PC-9 (cell line): ENCODE results near the gene DUSP19. TPM values are rescaled to one million over a fixed set of nuclear protein-coding genes. Genes with fewer than 3 reads are reported as not detected.

Source experiments
- BruUV-seq: library from RNA; stranded (reverse); fragments of 400-500 nt; replicated peaks from 2 replicates; lab custom pipeline; 2021; lab: Mats Ljungman, UMichigan
- CTCF ChIA-PET: fragments of 300-600 bp; sonication (Branson Sonifier 250); formaldehyde crosslinking; loops from one replicate; lab custom pipeline; 2022; ENCODE audit warnings: antibody characterized with exemption; lab: Charles Lee
- POLR2A ChIA-PET: fragments of 300-600 bp; sonication (Branson Sonifier 250); formaldehyde crosslinking; loops from one replicate; lab custom pipeline; 2022; ENCODE audit warnings: antibody characterized with exemption; ENCODE audit not compliant: unreplicated experiment; lab: Charles Lee
- DNase-seq, 2 experiments: peaks; one replicate each; pipeline versions ENCODE4 v3.0.0 to v3.0.0-alpha.2; 2015 to 2022; ENCODE audit warnings: mixed read lengths in 1 of 2
- H2AFZ ChIP-seq: fragments of 200-600 bp; sonication (generic); 2 replicates; pipeline ENCODE4 v1.8.1; 2017; ENCODE audit warnings: antibody characterized with exemption
- H3F3A ChIP-seq: fragments of 200-600 bp; sonication (generic); 2 replicates; pipeline ENCODE4 v1.8.1; 2017; ENCODE audit warnings: antibody characterized with exemption, mild to moderate bottlenecking, low read depth; ENCODE audit not compliant: insufficient read depth
- H3K27ac ChIP-seq: fragments of 200-600 bp; sonication (generic); 2 replicates; pipeline ENCODE4 v1.6.1; 2016; ENCODE audit warnings: mixed run types
- H3K27me3 ChIP-seq: fragments of 200-600 bp; sonication (generic); 2 replicates; pipeline ENCODE4 v1.6.1; 2016; ENCODE audit warnings: low read depth, mixed run types; ENCODE audit not compliant: insufficient read depth
- H3K36me3 ChIP-seq: fragments of 200-600 bp; sonication (generic); 2 replicates; pipeline ENCODE4 v1.6.1; 2016; ENCODE audit warnings: low read depth, mixed run types
- H3K4me1 ChIP-seq: fragments of 200-600 bp; sonication (generic); replicated peaks from 2 replicates; pipeline ENCODE4 v1.6.1; 2016; ENCODE audit warnings: mixed run types; ENCODE audit not compliant: insufficient read depth
- H3K4me2 ChIP-seq: fragments of 200-600 bp; sonication (generic); 2 replicates; pipeline ENCODE4 v1.6.1; 2017; ENCODE audit warnings: mixed run types
- H3K4me3 ChIP-seq: fragments of 200-600 bp; sonication (generic); 2 replicates; pipeline ENCODE4 v1.6.1; 2016; ENCODE audit warnings: mixed run types
- H3K79me2 ChIP-seq: fragments of 200-600 bp; sonication (generic); 2 replicates; pipeline ENCODE4 v1.6.1; 2017; ENCODE audit warnings: low read depth, mixed run types
- H3K9me2 ChIP-seq: fragments of 200-600 bp; sonication (generic); 2 replicates; pipeline ENCODE4 v1.8.1; 2017; ENCODE audit warnings: mild to moderate bottlenecking; ENCODE audit not compliant: insufficient read depth
- H3K9me3 ChIP-seq: fragments of 200-600 bp; sonication (generic); 2 replicates; pipeline ENCODE4 v1.8.1; 2016; ENCODE audit warnings: low read depth; ENCODE audit not compliant: insufficient read depth
- H4K20me1 ChIP-seq: fragments of 200-600 bp; sonication (generic); 2 replicates; pipeline ENCODE4 v1.8.1; 2017; ENCODE audit not compliant: insufficient read depth
- EZH2 ChIP-seq: fragments of 200-600 bp; sonication (generic); IDR thresholded peaks from 2 replicates; pipeline ENCODE4 v1.8.0; 2017; ENCODE audit warnings: antibody characterized with exemption, low read depth
- intact Hi-C: fragments of 100-400 bp; cut with micrococcal nuclease; formaldehyde crosslinking; loops from one replicate; pipeline ENCODE4 v1.10.0; 2022; ENCODE audit not compliant: unreplicated experiment
- total RNA-seq: library from RNA; stranded (reverse); gene quantifications from 2 replicates; pipeline ENCODE4 v1.2.3, GENCODE V29; 2021
- TF ChIP-seq, protein P1 (sequence below): fragments of 200-600 bp; sonication (generic); conservative IDR thresholded peaks from 2 replicates; pipeline ENCODE4 v1.6.1; 2017; ENCODE audit warnings: mixed run types, antibody characterized with exemption, mild to moderate bottlenecking, moderate library complexity

Gene DUSP19
- total RNA-seq, 1 experiment from 2014 or later: 8.6 TPM

DNA sequence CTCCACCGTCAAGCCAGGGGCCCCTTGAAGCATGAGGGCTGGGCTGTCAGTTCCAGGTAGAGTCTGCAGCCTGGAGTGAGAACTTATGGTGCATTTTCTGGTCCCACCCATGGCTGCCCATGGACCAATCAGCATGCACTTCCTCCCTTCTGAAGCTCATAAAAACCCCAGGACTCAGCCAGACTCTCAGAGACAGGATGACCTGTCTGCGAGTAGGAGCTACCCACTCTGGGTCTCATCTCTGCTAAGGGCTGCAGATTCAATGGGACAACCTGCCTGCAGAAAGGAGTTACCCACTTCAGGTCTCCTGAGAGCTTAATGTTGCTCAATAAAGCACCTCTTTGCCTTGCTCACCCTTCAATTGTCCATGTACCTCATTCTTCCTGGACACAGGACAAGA lies 9.4 kb upstream of the DUSP19 start:
- Histone ChIP-seq H3K4me2 (no peak overlapping the region), H3K36me3 (no peaks in the 10 kb centered on the region), H3F3A (no peaks in the 10 kb centered on the region), H3K9me2 (no peaks in the 10 kb centered on the region), H2AFZ (no peak overlapping the region), H3K4me1 (no peaks in the 10 kb centered on the region), H3K27me3 (no peaks in the 10 kb centered on the region), H3K4me3 (no peak overlapping the region), H3K27ac (no peak overlapping the region), H3K9me3 (no peaks in the 10 kb centered on the region), H3K79me2 (no peaks in the 10 kb centered on the region), H4K20me1 (no peaks in the 10 kb centered on the region)
- POLR2A ChIA-PET: no interaction called here
- TF ChIP-seq, protein P1, sequence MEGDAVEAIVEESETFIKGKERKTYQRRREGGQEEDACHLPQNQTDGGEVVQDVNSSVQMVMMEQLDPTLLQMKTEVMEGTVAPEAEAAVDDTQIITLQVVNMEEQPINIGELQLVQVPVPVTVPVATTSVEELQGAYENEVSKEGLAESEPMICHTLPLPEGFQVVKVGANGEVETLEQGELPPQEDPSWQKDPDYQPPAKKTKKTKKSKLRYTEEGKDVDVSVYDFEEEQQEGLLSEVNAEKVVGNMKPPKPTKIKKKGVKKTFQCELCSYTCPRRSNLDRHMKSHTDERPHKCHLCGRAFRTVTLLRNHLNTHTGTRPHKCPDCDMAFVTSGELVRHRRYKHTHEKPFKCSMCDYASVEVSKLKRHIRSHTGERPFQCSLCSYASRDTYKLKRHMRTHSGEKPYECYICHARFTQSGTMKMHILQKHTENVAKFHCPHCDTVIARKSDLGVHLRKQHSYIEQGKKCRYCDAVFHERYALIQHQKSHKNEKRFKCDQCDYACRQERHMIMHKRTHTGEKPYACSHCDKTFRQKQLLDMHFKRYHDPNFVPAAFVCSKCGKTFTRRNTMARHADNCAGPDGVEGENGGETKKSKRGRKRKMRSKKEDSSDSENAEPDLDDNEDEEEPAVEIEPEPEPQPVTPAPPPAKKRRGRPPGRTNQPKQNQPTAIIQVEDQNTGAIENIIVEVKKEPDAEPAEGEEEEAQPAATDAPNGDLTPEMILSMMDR: no peak
- no peak for TF ChIP-seq EZH2
- intact Hi-C loops: no loop called here
- BruUV-seq: no TSS peak
- CTCF ChIA-PET: no interaction called here
- no peak for DNase-seq

DNA sequence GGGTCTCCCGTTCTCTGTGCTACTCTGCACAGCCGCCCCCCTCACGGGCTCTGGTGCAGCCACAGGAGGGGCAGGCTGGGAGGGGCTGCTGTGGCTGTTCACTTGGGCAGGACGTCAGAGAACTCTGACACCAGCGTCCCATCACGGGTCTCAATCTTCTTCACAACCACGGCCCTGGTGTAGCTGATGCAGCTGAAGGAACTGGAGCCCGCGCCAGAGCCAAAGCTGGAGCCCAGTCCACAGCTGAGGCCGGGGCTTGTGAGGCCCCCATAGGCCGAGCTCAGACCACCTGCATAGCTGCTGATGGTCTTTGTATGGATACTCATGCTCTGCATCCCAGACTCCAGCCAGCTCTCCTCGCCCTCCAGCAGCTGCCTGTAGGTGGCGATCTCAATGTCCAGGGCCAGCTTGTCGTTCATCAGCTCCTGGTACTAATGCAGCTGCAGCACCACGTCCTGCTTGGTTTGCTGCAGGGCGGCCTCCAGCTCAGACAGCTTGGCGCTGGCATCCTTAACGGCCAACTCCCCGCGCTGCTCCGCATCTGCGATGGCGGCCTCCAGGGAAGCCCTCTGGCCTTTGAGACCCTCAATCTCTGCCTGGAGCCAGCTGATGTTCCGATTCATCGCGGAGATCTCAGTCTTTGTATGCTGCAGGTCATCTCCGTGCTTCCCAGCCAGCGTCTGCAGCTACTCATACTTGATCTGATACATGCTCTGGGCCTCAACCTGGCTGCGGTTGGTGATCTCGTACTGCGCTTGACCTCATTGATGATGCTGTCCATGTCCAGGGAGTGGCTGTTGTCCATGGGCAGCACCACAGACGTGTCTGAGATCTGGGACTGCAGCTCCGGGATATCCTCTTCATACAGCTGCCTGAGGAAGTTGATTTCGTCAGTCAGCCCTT lies 7.4 kb upstream of the DUSP19 start:
- DNase-seq: peak in 1 of 2 experiments; percentile 27
- H3F3A ChIP-seq: no peaks in the 10 kb centered on the region
- no peak for TF ChIP-seq EZH2
- TF ChIP-seq, protein P1: peak; percentile 64
- H3K4me2 ChIP-seq: no peak overlapping the region
- ChIA-PET CTCF (interaction anchor here (0.6 kb wide), 1 partner anchor 38 kb away, joined by 3 read pairs; no protein-coding TSS in a partner anchor), POLR2A (no interaction called here)
- H2AFZ ChIP-seq: no peak overlapping the region
- H3K36me3 ChIP-seq: no peaks in the 10 kb centered on the region
- intact Hi-C loops: no loop called here
- no peak overlapping the region for H3K4me3 ChIP-seq
- H3K27ac ChIP-seq: no peak overlapping the region
- no TSS peak for BruUV-seq
- H3K4me1 ChIP-seq: no peaks in the 10 kb centered on the region
- H3K9me2 ChIP-seq: no peaks in the 10 kb centered on the region
- no peaks in the 10 kb centered on the region for H3K27me3 ChIP-seq
- no peaks in the 10 kb centered on the region for H3K79me2 ChIP-seq
- H4K20me1 ChIP-seq: no peaks in the 10 kb centered on the region
- no peaks in the 10 kb centered on the region for H3K9me3 ChIP-seq

DNA sequence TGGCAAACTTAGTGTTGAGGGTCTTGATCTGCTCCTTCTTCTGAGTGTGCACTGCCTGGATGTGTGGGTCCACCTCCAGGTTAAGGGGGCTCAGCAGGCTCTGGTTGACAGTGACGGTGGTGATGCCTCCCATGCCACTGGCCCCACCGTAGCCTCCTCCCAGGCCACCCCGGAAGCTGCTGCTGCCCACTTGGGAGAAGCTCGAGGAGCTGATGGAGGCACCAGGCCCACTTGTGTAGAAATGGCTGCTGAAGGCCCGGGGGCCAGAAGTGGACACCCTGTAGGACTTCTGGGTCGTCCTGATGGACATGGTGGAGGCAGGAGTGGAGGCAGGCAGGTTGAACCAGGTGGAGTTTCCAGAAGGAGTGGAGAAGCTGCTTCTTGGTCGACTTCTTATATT lies 6.4 kb upstream of the DUSP19 start:
- intact Hi-C loops: no loop called here
- Histone ChIP-seq H3K4me3 (no peak overlapping the region), H3K4me1 (no peaks in the 10 kb centered on the region), H3K9me2 (no peaks in the 10 kb centered on the region), H4K20me1 (no peaks in the 10 kb centered on the region), H3K27ac (no peak overlapping the region), H3K4me2 (no peak overlapping the region), H3K79me2 (no peaks in the 10 kb centered on the region), H3K27me3 (no peaks in the 10 kb centered on the region), H3K36me3 (no peaks in the 10 kb centered on the region), H2AFZ (no peak overlapping the region), H3K9me3 (no peaks in the 10 kb centered on the region), H3F3A (no peaks in the 10 kb centered on the region)
- ChIA-PET POLR2A (no interaction called here), CTCF (interaction anchor here (0.5 kb wide), 1 partner anchor 394 kb away, joined by 4 read pairs; no protein-coding TSS in a partner anchor)
- TF ChIP-seq, protein P1: no peak
- no peak for TF ChIP-seq EZH2
- no peak for DNase-seq
- BruUV-seq: no TSS peak
